Occipital lobe (tissue), 3 donors: ENCODE results near the gene IP6K2. TPM values are rescaled to one million over a fixed set of nuclear protein-coding genes. Genes with fewer than 3 reads are reported as not detected.

Experiments
- DNase-seq: peaks from one replicate; lab custom pipeline; 2025; lab: John Stamatoyannopoulos, UW
- small RNA-seq: library from RNA; depleted of rRNA; stranded (forward); fragments of <200 nt; gene quantifications from one replicate; pipeline ENCODE3, GENCODE V24; 2014
- total RNA-seq: library from RNA; depleted of rRNA; stranded (reverse); fragments of >200 nt; gene quantifications from one replicate; pipeline ENCODE4 v1.2.3, GENCODE V29; 2014

Gene IP6K2
- total RNA-seq, 1 donor from 2014 or later = 90.6 TPM

DNA sequence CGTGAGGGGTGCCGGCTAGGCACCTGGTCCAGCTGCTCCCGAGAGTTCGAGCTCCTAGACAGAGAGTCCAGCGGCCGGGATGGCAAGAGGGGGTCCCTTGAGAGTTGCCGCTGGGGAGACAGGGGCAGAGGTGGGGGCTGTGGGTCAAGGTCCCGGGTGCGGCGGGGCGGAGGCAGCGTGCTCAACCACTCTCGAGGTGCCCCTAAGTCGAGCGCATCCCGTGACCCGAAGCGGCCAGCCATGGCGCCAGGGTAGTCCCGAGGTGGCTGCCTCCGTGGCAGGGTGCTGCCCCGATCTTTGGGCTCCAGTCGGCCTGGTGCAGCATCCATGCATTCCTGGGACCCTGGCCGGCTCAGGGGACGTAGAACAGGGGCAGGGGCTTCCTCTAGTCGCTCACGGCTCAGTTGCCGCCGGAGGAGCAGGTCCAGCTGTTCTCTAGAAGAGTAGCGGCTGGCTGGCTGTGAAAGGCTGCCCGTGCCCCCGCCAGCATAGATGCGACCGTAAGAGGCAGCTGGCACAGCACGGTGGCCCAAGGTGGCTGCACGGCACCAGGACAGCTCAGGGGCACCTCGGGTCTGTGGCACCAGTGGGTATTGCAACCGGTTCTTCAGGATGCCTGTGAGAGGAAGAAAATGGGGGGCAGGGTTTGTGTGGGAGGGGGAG, 76.9 kb downstream of the IP6K2 start:
- no peak for DNase-seq

Small RNA genes within 50 kb of the gene (small RNA-seq; reads per million reads assigned to genes)
- gene AC141002.1 = not detected

Other genes starting within 250 kb of the IP6K2 start
- 72.5 TPM for gene SHISA5, start 213.0 kb downstream of the IP6K2 start, total RNA-seq
- 19.2 TPM for gene PFKFB4, start 160.4 kb downstream of the IP6K2 start, total RNA-seq
- gene UCN2, start 153.4 kb downstream of the IP6K2 start, total RNA-seq = not detected
- 1.9 TPM for gene COL7A1, start 121.9 kb downstream of the IP6K2 start, total RNA-seq
- gene UQCRC1, start 107.6 kb downstream of the IP6K2 start, total RNA-seq = 124 TPM
- gene TMEM89, start 95.5 kb downstream of the IP6K2 start, total RNA-seq = not detected
- gene SLC26A6, start 81.8 kb downstream of the IP6K2 start, total RNA-seq = 4.5 TPM
- gene CELSR3, start 54.3 kb downstream of the IP6K2 start, total RNA-seq = 34.5 TPM
- 8.4 TPM for gene NCKIPSD, start 31.3 kb downstream of the IP6K2 start, total RNA-seq
- gene PRKAR2A, start 130.7 kb upstream of the IP6K2 start, total RNA-seq = 29.2 TPM
- 10.3 TPM for gene SLC25A20, start 181.7 kb upstream of the IP6K2 start, total RNA-seq
- 82.0 TPM for gene ARIH2, start 201.6 kb upstream of the IP6K2 start, total RNA-seq